Loucy (cell line): ENCODE measurements around the gene RAB4A.

Source experiments
- H2AFZ ChIP-seq: fragments of 200-600 bp; sonication (generic); 2 replicates; pipeline ENCODE4 v1.6.0; 2016; ENCODE audit warnings: antibody characterized with exemption, mild to moderate bottlenecking, low read length, moderate library complexity
- H3F3A ChIP-seq: fragments of 200-600 bp; 2 replicates; pipeline ENCODE4 v1.6.0; 2016; ENCODE audit warnings: antibody characterized with exemption, low read depth, mild to moderate bottlenecking
- H3K27me3 ChIP-seq: fragments of 200-600 bp; sonication (generic); 2 replicates; pipeline ENCODE4 v1.6.1; 2014; ENCODE audit warnings: low read length, mild to moderate bottlenecking; ENCODE audit not compliant: insufficient read depth, poor library complexity, severe bottlenecking
- H3K36me3 ChIP-seq: fragments of 200-600 bp; sonication (generic); 2 replicates; pipeline ENCODE4 v1.6.1; 2016; ENCODE audit warnings: low read length; ENCODE audit not compliant: insufficient read depth
- H3K4me1 ChIP-seq: fragments of 200-600 bp; sonication (generic); 2 replicates; pipeline ENCODE4 v1.5.1; 2014; ENCODE audit warnings: low read length, mild to moderate bottlenecking; ENCODE audit not compliant: insufficient read depth, poor library complexity, severe bottlenecking
- H3K4me2 ChIP-seq: fragments of 200-600 bp; sonication (generic); 2 replicates; pipeline ENCODE4 v1.6.0; 2014; ENCODE audit warnings: antibody characterized with exemption, low read length, low read depth, mild to moderate bottlenecking; ENCODE audit not compliant: poor library complexity, severe bottlenecking
- H3K4me3 ChIP-seq: fragments of 200-600 bp; sonication (generic); 2 replicates; pipeline ENCODE4 v1.5.1; 2014; ENCODE audit warnings: low read length, mild to moderate bottlenecking, mixed read lengths; ENCODE audit not compliant: poor library complexity, severe bottlenecking
- H3K79me2 ChIP-seq: fragments of 200-600 bp; sonication (generic); 2 replicates; pipeline ENCODE4 v1.6.1; 2014; ENCODE audit warnings: low read length; ENCODE audit not compliant: insufficient read depth
- H3K9ac ChIP-seq: fragments of 200-600 bp; sonication (generic); 2 replicates; pipeline ENCODE4 v1.6.0; 2014; ENCODE audit warnings: mild to moderate bottlenecking, low read depth, low read length, moderate library complexity; ENCODE audit not compliant: poor library complexity, severe bottlenecking
- H3K9me2 ChIP-seq: fragments of 200-600 bp; sonication (generic); replicated peaks from 2 replicates; pipeline ENCODE4 v1.6.1; 2016; ENCODE audit warnings: low read depth, low read length, mixed read lengths
- H3K9me3 ChIP-seq: fragments of 200-600 bp; sonication (generic); 2 replicates; pipeline ENCODE4 v1.6.1; 2014; ENCODE audit warnings: mild to moderate bottlenecking, antibody characterized with exemption, low read length, low read depth; ENCODE audit not compliant: insufficient read depth
- H4K20me1 ChIP-seq: fragments of 200-600 bp; sonication (generic); 2 replicates; pipeline ENCODE4 v1.6.0; 2014; ENCODE audit warnings: antibody characterized with exemption, low read length, mild to moderate bottlenecking; ENCODE audit not compliant: insufficient read depth, poor library complexity, severe bottlenecking
- CTCF ChIP-seq: fragments of 200-600 bp; sonication (generic); conservative IDR thresholded peaks from 2 replicates; pipeline ENCODE4 v1.5.1; 2014; ENCODE audit warnings: mild to moderate bottlenecking, antibody characterized with exemption, low read length
- EZH2phosphoT487 ChIP-seq: fragments of 200-600 bp; IDR thresholded peaks from 2 replicates; pipeline ENCODE4 v1.6.1; 2018; ENCODE audit warnings: antibody characterized with exemption, mild to moderate bottlenecking, moderate library complexity, borderline replicate concordance

The RAB4A gene

GRCh38 chr1:229231754-229232119, 39.2 kb upstream of the RAB4A start:
- Histone ChIP-seq H2AFZ (no peak overlapping the region), H3K36me3 (no peaks in the 10 kb centered on the region), H3K9ac (no peak overlapping the region), H3K9me2 (no peaks in the 10 kb centered on the region), H4K20me1 (no peaks in the 10 kb centered on the region), H3K4me2 (no peak overlapping the region), H3K4me3 (no peak overlapping the region), H3K9me3 (no peaks in the 10 kb centered on the region), H3K4me1 (peaks cover 5% of the 10 kb centered on the region), H3K79me2 (no peaks in the 10 kb centered on the region), H3F3A (no peaks in the 10 kb centered on the region), H3K27me3 (no peaks in the 10 kb centered on the region)
- TF ChIP-seq CTCF (peak; percentile 28; the same call in 1 of the 2 replicates), EZH2phosphoT487 (no peak)

- Histone ChIP-seq H3K9ac (no peak overlapping the region), H3F3A (no peaks in the 10 kb centered on the region), H3K9me2 (no peaks in the 10 kb centered on the region), H3K36me3 (no peaks in the 10 kb centered on the region), H3K4me3 (no peak overlapping the region), H3K9me3 (no peaks in the 10 kb centered on the region), H3K27me3 (no peaks in the 10 kb centered on the region), H3K4me2 (no peak overlapping the region), H3K4me1 (no peaks in the 10 kb centered on the region), H4K20me1 (no peaks in the 10 kb centered on the region), H2AFZ (no peak overlapping the region), H3K79me2 (no peaks in the 10 kb centered on the region)
- TF ChIP-seq CTCF: no peak
- no peak for TF ChIP-seq EZH2phosphoT487
These were observed 35.9 kb upstream of the RAB4A start for GRCh38 chr1:229234870-229235472.

GRCh38 chr1:229237320-229237719, 33.6 kb upstream of the RAB4A start:
- Histone ChIP-seq H3K36me3 (no peaks in the 10 kb centered on the region), H3K27me3 (no peaks in the 10 kb centered on the region), H2AFZ (no peak overlapping the region), H3K9me2 (no peaks in the 10 kb centered on the region), H3K4me1 (no peaks in the 10 kb centered on the region), H3K4me3 (no peak overlapping the region), H4K20me1 (no peaks in the 10 kb centered on the region), H3K4me2 (no peak overlapping the region), H3K9ac (no peak overlapping the region), H3K9me3 (no peaks in the 10 kb centered on the region), H3F3A (no peaks in the 10 kb centered on the region), H3K79me2 (no peaks in the 10 kb centered on the region)
- TF ChIP-seq CTCF (no peak), EZH2phosphoT487 (no peak)
